Fibroblast of gingiva (primary cell): ENCODE data around the gene NBAS.
A peak's percentile ranks its signal among the peaks of the same experiment; 100 is the strongest.

Source experiments
- DNase-seq: peaks from one replicate; pipeline ENCODE4 v3.0.0-alpha.2; 2011; ENCODE audit warnings: low read depth

NBAS gene

GRCh38 chr2:15560988-15561573 lies at the start of gene NBAS:
NBAS (minus strand) TSS chr2:15561334; CDS start chr2:15561304, 30 bp downstream.
- peak; percentile 80 for DNase-seq

GRCh38 chr2:15610430-15610952 lies 49.4 kb upstream of the NBAS start:
- no peak for DNase-seq

GRCh38 chr2:15609341-15610042 lies 48.4 kb upstream of the NBAS start:
- no peak for DNase-seq

- no peak for DNase-seq
These were observed 47.2 kb upstream of the NBAS start for GRCh38 chr2:15608392-15608761.

GRCh38 chr2:15607709-15608391 lies 46.7 kb upstream of the NBAS start:
- no peak for DNase-seq

GRCh38 chr2:15606481-15607441 lies 45.6 kb upstream of the NBAS start:
- DNase-seq: no peak

- DNase-seq: no peak
These were observed 44.6 kb upstream of the NBAS start for GRCh38 chr2:15605721-15606120.

GRCh38 chr2:15603948-15604347 lies 42.8 kb upstream of the NBAS start:
- DNase-seq: no peak

- DNase-seq: no peak
These were observed 42.1 kb upstream of the NBAS start for GRCh38 chr2:15603044-15603765.

- DNase-seq: no peak
These were observed 41.3 kb upstream of the NBAS start for GRCh38 chr2:15602393-15602792.

- DNase-seq: no peak
These were observed 40.5 kb upstream of the NBAS start for GRCh38 chr2:15601681-15602080.

- DNase-seq: no peak
These were observed 38.9 kb upstream of the NBAS start for GRCh38 chr2:15599994-15600393.

GRCh38 chr2:15596968-15597367 lies 35.8 kb upstream of the NBAS start:
- no peak for DNase-seq

- no peak for DNase-seq
These were observed 35.2 kb upstream of the NBAS start for GRCh38 chr2:15596350-15596749.

GRCh38 chr2:15595936-15596335 lies 34.8 kb upstream of the NBAS start:
- DNase-seq: no peak

GRCh38 chr2:15595342-15595905 lies 34.3 kb upstream of the NBAS start:
- DNase-seq: no peak

GRCh38 chr2:15594291-15595256 lies 33.4 kb upstream of the NBAS start:
- DNase-seq: no peak

GRCh38 chr2:15593327-15593705 lies 32.2 kb upstream of the NBAS start:
- DNase-seq: no peak

GRCh38 chr2:15591692-15592463 lies 30.7 kb upstream of the NBAS start, which contains the start of gene DDX1:
DDX1 (plus strand) TSS chr2:15591868; CDS start chr2:15591934, 66 bp downstream.
- DNase-seq: peak; percentile 87
